T-helper 22 cell (primary cell): ENCODE results near the gene ADGRG6.
"Not testable (repeated sequence)": the region's sequence is repeated elsewhere in the genome, so short reads cannot be mapped to it uniquely, and the experiment has no call there.

Experiments
- DNase-seq: peaks from one replicate; pipeline ENCODE4 v3.0.0-alpha.2; 2020; ENCODE audit warnings: low read depth

Gene ADGRG6

DNA sequence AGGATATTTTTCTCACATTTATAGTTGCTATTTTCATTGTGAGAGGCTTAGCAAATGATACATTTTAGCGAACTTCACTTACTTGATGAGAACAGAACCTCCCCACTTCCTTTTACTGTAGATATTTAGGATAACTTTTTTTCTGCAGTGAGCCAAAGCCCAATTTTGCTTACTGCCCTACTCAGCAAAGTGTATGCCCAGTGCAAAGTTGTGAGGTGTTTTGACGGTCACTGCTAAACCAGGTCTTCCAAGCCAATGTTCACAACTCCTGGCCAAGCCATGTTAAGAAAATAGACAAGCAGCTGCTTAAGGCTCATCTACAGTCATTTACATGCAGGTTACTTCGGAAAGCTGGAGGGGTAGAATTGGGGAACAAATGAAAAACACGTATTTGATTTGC, 144.8 kb downstream of the ADGRG6 start:
- DNase-seq = no peak

DNA sequence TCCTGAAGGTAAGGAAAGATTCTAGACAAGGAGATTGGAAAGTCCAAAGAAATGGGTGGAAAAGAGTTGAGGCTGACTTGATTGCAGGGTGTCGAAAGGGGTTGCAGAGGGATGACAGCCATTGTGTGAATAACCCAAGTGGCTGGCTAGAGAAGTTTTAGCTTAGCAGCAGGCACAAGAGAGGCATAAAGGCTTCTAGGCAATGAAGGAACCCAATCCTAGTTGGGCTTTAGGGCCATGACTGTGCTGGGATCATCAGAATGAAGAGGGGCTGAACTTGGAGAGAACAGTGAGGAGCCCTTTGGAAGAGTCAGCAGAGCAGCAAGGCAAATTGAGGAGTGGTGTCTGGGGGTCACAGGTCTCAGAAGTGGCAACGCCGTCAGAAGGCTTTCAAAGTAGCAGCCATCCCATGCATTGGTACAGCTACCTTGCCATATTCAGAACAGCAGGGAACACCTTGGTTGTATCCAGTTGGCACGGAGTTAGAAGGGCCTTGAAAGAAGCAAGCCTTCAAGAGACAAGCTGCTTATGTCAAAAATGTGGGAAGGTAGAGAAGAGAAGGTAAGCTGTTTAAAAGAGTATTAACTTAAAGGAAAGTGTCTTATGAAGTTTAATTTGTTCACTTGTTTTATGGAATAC, 146.4 kb downstream of the ADGRG6 start:
- DNase-seq = no peak

DNA sequence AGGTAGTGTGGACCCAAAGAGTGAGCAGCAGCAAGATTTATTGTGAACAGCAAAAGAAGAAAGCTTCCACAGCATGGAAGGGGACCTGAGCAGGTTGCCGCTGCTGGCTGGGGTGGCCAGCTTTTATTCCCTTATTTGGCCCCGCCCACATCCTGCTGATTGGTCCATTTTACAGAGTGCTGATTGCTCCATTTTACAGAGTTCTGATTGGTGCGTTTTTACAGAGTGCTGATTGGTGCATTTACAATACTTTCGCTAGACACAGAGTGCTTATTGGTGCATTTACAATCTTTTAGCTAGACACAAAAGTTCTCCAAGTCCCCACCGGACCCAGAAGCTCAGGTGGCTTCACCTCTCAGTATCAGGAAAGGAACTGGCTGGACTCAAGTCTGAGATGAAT, 149.0 kb downstream of the ADGRG6 start:
- not testable (repeated sequence) for DNase-seq

DNA sequence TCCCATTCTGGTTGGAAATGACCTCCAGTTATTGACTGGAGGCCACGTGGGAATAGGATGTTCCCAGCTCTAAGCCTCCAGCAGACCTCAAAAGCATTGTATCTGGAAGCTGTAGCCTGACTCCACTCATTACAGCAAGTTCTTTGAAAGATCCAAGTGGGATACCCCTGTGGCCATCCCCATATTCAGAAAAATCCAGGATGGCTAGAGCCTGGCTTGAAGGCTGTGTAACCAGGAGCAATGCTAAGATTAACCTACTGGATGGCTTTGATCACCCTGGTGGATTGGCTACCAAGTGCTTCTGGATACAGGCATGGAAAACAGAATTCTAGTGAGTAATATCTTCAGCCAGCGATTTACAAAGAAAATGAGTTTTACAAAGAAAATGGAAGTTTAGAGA, 151.2 kb downstream of the ADGRG6 start:
- no peak for DNase-seq

DNA sequence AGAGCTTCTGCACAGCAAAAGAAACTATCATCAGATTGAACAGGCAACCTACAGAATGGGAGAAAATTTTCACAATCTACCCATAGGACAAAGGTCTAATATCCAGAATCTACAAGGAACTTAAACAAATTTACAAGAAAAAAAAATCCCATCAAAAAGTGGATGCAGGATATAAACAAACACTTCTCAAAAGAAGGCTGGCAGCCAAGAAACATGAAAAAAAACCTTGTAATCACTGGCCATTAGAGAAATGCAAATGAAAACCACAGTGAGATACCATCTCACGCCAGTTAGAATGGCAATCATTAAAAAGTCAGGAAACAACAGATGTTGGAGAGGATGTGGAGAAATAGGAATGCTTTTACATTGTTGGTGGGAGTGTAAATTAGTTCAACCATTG, 152.4 kb downstream of the ADGRG6 start:
- DNase-seq = not testable (repeated sequence)

DNA sequence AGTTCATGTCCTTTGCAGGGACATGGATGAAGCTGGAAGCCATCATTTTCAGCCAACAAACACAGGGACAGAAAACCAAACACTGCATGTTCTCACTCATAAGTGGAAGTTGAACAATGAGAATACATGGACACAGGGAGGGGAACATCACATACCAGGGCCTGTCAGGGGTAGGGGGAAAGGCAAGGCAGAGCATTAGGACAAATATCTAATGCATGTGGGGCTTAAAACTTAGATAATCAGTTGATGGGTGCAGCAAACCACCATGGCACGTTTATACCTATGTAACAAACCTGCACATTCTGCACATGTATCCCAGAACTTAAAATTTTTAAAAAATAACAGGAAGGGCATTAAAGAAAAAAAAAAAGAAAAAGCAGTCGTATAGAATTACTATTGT, 153.0 kb downstream of the ADGRG6 start:
- not testable (repeated sequence) for DNase-seq

DNA sequence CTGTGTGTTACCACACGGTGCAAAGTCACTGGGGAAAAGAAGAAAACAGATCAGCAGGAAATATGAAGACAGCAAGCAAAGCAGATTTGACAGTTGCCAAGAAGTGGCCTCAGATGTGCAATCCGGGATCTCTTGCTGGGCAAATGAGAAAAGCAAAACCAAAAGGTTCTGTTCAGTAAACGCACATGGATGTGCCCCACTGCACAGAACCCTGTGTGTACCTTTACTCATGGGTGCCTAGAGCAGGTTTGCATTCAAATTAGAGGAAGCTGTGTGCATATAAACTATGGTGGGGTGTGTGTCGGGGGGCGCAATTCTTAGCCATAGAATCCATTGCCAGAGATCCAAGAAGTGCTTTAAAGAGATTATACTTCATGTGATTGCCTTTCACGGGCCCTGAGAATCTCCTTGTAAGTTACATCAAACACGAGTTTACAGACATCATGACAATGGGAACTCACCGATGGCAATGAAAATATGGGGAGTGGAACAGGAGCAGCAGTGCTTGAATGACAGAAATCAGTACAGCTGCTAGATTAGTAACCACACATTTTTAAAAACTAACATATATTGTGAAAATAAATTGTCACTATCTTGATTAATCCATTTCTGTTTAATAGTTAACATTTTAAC, 154.3 kb downstream of the ADGRG6 start:
- no peak for DNase-seq

DNA sequence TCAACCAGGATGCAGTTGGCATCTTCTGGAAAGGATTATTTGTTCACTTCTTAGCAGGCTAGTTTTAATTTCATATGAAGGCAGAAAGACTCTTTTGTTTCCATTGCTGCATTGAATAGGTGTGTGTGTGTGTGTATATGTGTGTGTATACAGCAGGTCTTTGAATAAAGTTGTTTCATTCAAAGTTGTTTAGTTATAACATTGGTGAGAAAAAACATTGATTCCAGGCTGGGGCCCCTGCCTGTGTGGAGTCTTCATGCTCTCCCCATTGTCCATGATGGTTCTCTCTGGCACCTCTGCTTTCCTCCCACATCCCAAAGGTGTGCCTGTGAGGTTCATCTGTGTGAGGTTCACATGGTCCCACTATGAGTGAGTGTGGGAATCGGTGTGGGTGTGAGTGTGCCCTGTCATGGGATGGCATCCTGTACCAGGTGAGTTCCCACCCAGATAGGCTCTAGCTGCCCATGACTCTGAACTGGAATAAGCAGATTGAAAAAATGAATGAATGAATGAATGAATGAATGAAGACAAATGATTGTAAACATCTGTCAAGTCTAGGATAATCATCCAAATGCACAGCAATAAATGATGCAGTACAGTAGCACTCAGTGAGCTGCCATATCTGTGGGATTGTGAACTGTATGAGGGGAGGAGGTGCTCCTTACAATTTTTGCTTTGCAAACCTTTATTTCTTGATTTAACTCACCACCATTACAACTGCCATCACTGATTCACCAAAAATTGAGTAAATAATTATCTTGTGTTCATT, 156.0 kb downstream of the ADGRG6 start:
- DNase-seq = no peak

DNA sequence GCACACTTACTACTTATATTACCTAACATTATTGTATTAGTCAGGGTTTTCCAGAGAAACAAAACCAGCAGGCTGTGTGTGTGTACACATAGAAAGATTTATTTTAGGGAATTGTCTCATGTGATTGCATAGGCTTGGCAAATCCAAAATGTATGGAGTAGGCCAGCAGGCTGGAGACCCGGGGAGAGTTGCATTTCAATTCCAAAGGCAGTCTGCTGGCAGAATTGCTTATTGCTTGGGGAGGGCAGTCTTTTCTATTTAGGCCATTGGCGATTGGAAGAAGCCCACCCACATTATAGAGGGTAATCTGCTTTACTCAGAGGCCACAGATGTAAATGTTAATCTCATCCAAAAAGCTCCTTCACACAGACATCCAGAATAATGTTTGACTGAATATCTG, 157.0 kb downstream of the ADGRG6 start:
- no peak for DNase-seq

DNA sequence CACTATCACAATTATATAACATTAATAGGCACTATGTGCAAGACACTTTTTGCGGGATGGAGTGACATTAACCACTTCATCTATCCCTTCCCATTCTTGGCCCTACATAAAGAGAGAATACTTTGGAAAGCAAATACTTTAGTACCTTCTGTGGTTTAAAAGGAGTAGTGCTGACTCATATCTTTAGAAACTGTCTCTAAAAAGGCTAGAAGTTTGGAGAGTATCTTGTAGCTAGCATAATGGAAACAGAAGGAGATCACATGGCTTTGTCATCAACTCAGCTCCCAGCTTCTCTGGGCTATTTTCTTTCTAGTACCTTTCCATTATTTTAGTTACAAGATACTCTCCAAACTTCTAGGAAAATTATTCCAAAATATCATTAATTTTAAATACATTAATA, 157.5 kb downstream of the ADGRG6 start:
- no peak for DNase-seq

DNA sequence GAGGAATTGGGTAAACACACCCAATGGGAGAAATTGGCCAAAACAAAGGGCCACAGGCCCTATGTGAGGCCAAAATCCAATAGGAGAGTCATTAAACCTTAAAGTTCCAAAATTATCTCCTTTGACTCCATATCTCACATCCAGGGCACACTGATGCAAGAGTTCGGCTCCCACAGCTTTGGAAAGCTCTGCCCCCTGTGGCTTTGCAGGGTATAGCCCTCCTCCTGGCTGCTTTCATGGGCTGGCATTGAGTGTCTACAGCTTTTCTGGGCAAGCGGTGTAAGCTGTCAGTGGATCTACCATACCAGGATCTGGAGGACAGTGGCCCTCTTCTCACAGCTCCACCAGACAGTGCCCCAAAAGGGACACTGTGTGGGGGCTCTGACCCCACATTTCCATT, 160.5 kb downstream of the ADGRG6 start:
- no peak for DNase-seq

DNA sequence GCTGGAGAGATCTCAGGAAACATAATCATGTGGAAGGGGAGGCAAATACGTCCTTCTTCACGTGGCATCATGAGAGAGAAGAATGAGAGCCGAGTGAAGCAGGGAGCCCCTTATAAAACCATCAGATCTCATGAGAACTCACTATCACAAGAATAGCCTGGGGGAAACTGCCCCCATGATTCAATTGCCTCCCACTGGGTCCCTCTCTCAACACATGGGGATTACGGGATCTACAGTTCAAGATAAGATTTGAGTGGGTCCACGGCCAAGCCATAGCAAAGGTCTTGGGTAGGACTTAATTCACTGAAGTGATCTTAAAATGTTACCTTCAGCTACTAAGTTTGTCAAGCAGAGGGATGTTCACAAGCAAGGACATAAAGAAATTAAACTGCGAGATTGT, 162.2 kb downstream of the ADGRG6 start:
- no peak for DNase-seq

DNA sequence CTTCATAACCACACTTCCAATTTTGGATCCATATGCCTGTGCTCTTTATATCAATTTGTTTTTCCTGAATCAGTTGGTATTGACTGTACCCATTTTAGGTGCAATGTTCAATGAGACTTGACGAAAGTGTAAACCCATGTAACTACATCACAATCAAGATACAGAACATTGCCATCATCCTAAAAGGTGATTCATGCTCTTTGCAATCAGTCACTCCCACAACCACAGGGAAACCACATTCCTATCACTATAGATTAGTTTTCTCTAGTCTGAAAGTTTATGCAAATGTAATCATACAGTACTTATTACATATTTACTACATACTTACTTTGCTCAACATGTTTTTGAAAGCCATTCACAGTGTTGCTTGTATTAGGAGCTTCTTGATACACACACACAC, 167.4 kb downstream of the ADGRG6 start:
- no peak for DNase-seq

DNA sequence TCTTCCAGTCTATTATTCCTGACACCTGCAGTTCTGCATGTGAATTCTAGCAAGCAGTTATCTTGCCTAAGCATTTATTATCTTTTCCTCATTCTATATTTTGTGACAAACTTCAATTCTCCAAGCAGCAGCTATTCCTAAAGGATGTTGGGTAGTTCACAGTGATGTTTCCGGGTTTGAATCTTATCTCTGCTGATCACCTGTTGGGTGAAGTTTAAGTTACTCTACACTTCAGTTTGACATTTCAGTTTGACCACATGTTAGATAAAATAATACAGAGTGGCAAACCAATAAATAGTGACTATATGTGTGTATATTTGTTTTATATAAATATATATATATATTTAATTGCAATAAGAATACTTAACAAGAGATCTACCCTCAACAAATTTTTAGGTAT, 168.6 kb downstream of the ADGRG6 start:
- DNase-seq = no peak

DNA sequence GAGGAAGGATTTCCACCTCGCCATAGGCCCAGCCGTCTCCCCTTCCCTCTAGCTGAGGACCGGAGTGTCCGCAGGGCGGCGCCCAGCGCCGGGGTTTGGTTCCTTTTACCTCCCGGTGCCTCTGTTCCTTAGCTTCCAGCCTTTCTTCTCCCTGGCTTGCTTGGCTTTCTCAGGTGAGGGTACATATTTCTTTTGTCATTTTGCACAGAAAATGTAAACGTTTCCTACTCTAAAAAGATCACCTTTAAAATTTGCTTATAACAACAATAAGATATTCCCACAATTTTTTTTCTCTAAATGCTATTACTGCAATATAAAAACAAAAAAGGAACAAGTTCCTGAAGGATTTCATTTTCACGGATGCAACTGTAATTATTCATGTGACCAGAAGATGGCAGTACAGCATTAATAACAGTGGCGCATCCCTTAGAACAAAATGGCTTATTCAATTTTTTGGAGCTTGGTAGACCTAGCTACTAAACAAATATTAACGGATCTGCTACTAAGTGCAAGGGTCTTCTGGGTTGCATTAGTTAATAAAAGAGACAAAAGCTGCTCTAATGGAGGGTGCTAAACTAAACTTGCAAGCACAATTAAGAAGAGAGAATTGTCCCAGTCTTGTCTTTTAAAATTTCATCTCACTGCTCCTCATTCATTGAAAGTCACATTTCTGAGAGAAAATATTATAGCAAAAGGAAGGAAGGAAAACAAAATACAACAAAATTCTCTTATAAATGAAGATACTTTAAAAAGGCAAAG, 172.9 kb downstream of the ADGRG6 start:
- DNase-seq = no peak

DNA sequence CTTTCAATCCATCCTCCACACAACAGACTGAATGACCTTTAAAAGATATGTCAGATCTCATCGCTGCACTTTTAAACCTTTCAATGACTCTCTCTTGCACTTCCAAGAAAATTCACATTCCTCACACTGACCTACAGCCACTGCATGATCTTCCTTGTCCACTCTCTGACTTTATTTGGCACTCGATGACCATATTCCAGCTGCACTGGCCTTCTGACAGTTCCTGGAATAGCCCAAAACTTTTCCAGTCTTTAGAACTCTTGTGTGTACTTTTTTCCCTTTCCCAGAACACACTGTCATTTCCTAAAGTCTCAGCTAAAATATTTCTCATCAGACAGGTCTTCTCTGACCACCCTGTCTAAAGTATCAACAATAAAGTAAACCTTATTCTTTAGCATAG, 174.6 kb downstream of the ADGRG6 start:
- DNase-seq = no peak

DNA sequence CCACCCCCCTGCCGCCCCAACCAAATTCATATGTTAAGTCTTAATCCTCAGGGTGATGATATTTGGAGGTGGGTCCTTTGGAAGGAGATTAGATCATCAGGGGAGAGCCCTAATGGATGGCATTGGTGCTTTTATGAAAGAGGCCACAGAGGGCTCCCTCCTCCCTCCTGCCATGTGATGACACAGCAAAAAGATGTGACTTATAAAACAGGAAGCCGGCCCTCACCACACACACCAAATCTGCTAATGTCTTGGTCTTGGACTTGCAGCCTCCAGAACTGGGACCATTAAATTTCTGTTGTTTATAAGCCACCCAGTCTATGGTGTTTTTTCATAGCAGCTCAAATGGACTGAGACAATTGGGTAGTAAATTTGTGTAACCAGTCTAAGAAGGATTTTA, 176.3 kb downstream of the ADGRG6 start:
- DNase-seq = no peak

DNA sequence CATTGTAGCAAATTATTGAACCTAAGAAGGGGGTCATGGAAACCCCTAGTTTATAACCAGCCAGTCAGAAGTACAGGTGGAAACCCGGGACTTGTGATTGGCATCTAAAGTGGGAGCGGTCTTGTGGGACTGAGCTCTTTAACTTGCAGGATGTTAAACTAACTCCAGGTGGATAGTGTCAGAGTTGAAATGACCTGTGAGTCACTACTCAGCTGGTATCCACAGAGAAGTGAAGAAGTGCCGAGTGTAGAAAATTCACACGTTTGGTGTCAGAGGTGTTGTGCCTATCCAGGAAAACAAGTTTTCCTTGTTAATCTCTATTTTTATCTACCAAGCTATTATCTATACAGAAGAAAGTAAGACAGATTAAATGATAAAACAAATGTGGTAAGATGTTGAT, 179.7 kb downstream of the ADGRG6 start:
- DNase-seq = no peak

DNA sequence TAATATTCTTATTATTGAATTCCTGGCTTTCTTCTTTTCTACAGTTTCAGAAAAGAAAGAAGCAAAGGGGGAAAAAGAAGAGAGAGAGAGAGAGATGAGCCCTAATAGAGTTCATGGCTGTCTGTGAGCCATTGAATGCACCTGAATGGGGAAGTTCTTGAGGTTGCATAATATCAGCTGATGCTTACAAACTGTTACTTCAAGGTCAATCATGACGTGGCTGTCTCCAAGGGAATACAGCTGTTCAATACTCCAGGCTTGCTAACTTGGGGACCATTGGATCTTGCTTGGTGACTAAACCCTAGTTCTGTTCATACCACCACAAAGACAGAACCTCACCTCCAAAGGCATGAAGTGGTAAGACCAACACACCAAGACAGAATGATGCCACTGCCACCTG, 180.4 kb downstream of the ADGRG6 start:
- no peak for DNase-seq

DNA sequence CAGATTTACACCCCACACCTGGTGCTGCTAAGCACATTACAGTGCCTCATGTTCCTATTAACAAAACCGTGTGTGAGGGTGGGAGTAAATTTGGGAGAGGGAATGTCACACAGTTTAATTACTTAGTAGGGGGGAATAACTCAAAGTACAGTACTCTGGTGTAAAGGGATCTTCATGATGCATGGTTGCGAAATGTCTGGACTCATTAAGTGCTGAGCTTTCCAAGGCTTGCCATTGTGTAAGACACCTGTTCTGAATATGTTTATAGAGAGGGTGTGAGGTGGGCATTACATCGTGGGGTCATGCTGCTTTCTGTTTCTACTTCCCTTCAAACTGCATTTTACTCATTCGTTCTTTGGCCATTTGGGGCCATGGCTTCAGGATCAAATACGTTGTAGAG, 181.2 kb downstream of the ADGRG6 start:
- DNase-seq = no peak

DNA sequence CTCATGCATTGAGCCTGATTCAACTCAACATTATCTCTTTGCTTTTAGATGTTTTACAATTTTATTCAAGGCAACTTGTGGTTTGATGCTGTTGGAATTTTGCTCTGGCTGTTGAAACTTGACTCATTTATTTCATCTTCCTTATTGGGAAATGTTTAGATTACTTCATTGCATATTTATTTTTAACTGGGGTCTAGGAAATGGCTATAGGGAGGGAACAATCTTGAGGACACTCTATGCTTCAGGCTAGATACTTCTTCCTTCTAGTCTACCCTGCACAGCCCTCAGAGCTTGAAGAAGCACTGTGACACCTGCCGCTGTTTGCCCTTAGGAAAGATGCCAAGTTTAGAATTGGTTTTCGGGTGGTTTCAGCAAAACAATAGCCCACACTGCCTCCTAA, 183.4 kb downstream of the ADGRG6 start:
- no peak for DNase-seq

DNA sequence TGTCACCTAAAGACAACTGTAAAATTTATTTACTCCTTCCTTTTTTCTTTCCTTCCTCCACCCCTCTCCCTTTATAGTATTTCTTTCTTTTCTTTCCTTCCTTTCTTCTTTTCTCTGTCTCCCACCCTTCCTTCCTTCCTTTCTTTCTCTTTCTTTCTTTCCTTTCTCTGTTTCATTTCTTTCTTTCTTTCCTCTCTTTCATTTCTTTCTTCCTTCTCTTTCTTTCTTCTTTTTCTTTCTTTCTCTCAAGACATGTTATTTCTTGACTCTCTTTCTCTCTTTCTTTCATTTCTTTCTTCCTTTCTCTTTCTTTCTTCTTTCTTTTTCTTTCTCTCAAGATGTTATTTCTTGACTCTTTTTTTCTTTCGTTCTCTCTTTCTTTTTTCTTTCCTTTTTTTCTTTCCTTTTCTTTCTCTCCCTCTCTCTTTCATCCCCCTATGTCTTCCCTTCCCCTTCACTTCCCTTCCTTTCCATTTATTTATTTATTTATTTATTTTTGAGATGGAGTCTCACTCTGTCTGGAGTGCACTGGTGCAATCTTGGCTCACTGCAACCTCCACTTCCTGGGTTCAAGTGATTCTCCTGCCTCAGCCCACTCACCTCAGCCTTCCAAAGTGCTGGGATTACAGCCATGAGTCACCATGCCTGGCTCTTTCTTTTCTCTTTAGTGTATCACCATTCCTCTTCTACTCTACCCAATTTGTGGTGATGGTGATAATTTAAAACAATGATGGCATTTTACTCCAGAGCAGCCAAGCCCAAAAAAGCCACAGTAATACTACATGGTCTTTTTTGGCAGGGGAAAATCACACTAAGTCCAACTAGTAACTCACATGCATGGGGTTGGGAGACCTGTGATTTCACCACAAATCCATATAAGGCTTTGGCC, 188.2 kb downstream of the ADGRG6 start:
- no peak for DNase-seq
